ENCODE measurements around the gene GAD2. TPM values are rescaled to one million over a fixed set of nuclear protein-coding genes. Genes with fewer than 3 reads are reported as not detected.

Gene GAD2
- polyA plus RNA-seq, 1 experiment: not detected

Other genes with a start within 250 kb of the GAD2 start
- 4.3 and 5.6 TPM in 2 replicates for gene APBB1IP, start 221.6 kb downstream of the GAD2 start, polyA plus RNA-seq (2011; rRNA removed)

All from BJ (cell line).